Measurements from ENCODE around the gene APOM. TPM values are rescaled to one million over a fixed set of nuclear protein-coding genes. Genes with fewer than 3 reads are reported as not detected.

The APOM gene
- total RNA-seq, 1 donor from 2014 or later: 1.8 TPM

GRCh38 chr6:31639449-31639861 is 16.2 kb upstream of the APOM start:
- no peak for DNase-seq (ENCODE audit: low read depth)
- no peak for TF ChIP-seq CTCF (IDR thresholded peaks at IDR 0.05; ENCODE audit: insufficient read depth, low read length, poor library complexity, severe bottlenecking)
- H3K27me3 ChIP-seq (ENCODE audit: control insufficient read depth, insufficient read depth, low read length): no peaks in the 10 kb centered on the region
- no peak overlapping the region for H3K4me3 ChIP-seq (ENCODE audit: low read depth, low read length)
- H3K36me3 ChIP-seq (ENCODE audit: control insufficient read depth, insufficient read depth, low read length): peaks cover 3% of the 10 kb centered on the region

- no peak for DNase-seq (ENCODE audit: low read depth)
- H3K36me3 ChIP-seq (ENCODE audit: control insufficient read depth, insufficient read depth, low read length): peaks cover 4% of the 10 kb centered on the region
- H3K27me3 ChIP-seq (ENCODE audit: control insufficient read depth, insufficient read depth, low read length): no peaks in the 10 kb centered on the region
- H3K4me3 ChIP-seq (ENCODE audit: low read depth, low read length): no peak overlapping the region
- no peak for TF ChIP-seq CTCF (IDR thresholded peaks at IDR 0.05; ENCODE audit: insufficient read depth, low read length, poor library complexity, severe bottlenecking)
Measured at GRCh38 chr6:31640612-31641011, 15.1 kb upstream of the APOM start.

- Histone ChIP-seq H3K27me3 (ENCODE audit: control insufficient read depth, insufficient read depth, low read length) (no peaks in the 10 kb centered on the region), H3K36me3 (ENCODE audit: control insufficient read depth, insufficient read depth, low read length) (peaks cover 4% of the 10 kb centered on the region), H3K4me3 (ENCODE audit: low read depth, low read length) (no peak overlapping the region)
- no peak for TF ChIP-seq CTCF (IDR thresholded peaks at IDR 0.05; ENCODE audit: insufficient read depth, low read length, poor library complexity, severe bottlenecking)
- DNase-seq (ENCODE audit: low read depth): no peak
Measured at GRCh38 chr6:31641370-31641769, 14.3 kb upstream of the APOM start.

GRCh38 chr6:31642798-31643570 is 12.7 kb upstream of the APOM start:
- H3K36me3 ChIP-seq (ENCODE audit: control insufficient read depth, insufficient read depth, low read length): peaks cover 7% of the 10 kb centered on the region
- no peak overlapping the region for H3K4me3 ChIP-seq (ENCODE audit: low read depth, low read length)
- DNase-seq (ENCODE audit: low read depth): no peak
- H3K27me3 ChIP-seq (ENCODE audit: control insufficient read depth, insufficient read depth, low read length): no peaks in the 10 kb centered on the region
- no peak for TF ChIP-seq CTCF (IDR thresholded peaks at IDR 0.05; ENCODE audit: insufficient read depth, low read length, poor library complexity, severe bottlenecking)

GRCh38 chr6:31643818-31644454 is 11.8 kb upstream of the APOM start:
- no peak for TF ChIP-seq CTCF (IDR thresholded peaks at IDR 0.05; ENCODE audit: insufficient read depth, low read length, poor library complexity, severe bottlenecking)
- Histone ChIP-seq H3K4me3 (ENCODE audit: low read depth, low read length) (no peak overlapping the region), H3K36me3 (ENCODE audit: control insufficient read depth, insufficient read depth, low read length) (peaks cover 6% of the 10 kb centered on the region), H3K27me3 (ENCODE audit: control insufficient read depth, insufficient read depth, low read length) (no peaks in the 10 kb centered on the region)
- no peak for DNase-seq (ENCODE audit: low read depth)
